ENCODE measurements around the gene NEDD4L.
A peak's percentile ranks its signal among the peaks of the same experiment; 100 is the strongest.
"Not testable (repeated sequence)": the region's sequence is repeated elsewhere in the genome, so short reads cannot be mapped to it uniquely, and the experiment has no call there.

Gene NEDD4L

DNA sequence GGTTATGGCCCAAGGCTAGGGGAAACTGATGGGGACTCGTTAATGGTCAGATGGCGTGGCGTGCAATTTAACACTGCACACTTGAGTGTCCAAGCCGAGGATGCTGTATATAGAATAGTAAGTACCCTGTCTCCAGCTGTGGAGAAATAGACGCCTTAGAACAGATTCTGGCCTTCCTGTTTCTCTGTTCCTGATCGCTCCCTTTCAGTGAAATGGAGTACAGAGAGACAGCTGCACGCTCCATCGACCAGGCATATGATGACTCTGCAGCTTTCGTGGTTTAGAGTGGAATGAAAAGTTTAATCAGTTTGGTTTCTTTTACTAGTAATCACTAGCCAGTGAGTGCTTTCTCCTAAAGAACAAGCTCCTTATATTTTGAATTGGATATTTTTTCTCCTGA is 213.4 kb downstream of the NEDD4L start:
- Histone ChIP-seq H3K9me3 (ENCODE audit: insufficient read depth, low read depth, low read length) (no peaks in the 10 kb centered on the region), H3K9ac (ENCODE audit: low read depth, low read length) (no peak overlapping the region), H3K27ac (ENCODE audit: low read depth, low read length) (no peak overlapping the region), H3K4me3 (ENCODE audit: low read length) (no peak overlapping the region), H3K27me3 (ENCODE audit: insufficient read depth, low read length) (no peaks in the 10 kb centered on the region), H3K4me1 (ENCODE audit: insufficient read depth, low read length) (peaks cover 43% of the 10 kb centered on the region), H3K36me3 (ENCODE audit: insufficient read depth, low read length) (no peaks in the 10 kb centered on the region)
- WGBS = 93% methylated on average over 9 of the region's 9 CpGs

DNA sequence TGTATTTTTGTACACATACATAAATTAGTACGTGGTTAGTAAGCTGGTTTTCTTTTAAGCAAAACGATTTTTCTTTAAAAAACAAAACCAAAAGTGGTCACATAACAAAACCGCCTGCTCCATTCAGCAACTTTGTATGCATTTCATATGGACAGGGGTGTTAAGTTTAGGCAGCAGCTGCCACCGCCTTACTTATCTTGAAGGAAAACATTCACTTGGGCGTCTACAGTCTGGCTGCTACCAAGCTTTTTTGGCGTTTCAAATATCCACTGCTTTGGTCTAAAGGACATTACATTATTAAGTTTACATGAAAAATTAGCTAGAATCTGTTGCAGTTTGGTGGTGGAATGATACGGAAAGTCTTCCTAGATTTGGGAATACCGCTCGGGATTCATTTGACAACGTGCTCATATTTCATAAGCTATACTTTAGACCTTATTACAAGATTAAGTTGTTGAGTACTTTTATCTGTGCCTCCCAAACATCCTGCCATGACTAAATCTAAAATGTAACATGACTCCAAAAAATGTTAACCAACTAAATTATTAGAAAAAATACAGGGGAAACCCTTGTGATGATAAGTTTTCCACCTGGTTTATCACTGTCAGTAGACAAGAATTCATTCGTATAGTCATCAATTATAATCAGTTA is 214.8 kb downstream of the NEDD4L start:
- WGBS = 98% methylated on average over 4 of the region's 11 CpGs
- no peak overlapping the region for H3K4me3 ChIP-seq (ENCODE audit: low read length)
- no peaks in the 10 kb centered on the region for H3K27me3 ChIP-seq (ENCODE audit: insufficient read depth, low read length)
- peaks cover 48% of the 10 kb centered on the region for H3K4me1 ChIP-seq (ENCODE audit: insufficient read depth, low read length)
- no peaks in the 10 kb centered on the region for H3K9me3 ChIP-seq (ENCODE audit: insufficient read depth, low read depth, low read length)
- no peak overlapping the region for H3K9ac ChIP-seq (ENCODE audit: low read depth, low read length)
- no peaks in the 10 kb centered on the region for H3K36me3 ChIP-seq (ENCODE audit: insufficient read depth, low read length)
- no peak overlapping the region for H3K27ac ChIP-seq (ENCODE audit: low read depth, low read length)

DNA sequence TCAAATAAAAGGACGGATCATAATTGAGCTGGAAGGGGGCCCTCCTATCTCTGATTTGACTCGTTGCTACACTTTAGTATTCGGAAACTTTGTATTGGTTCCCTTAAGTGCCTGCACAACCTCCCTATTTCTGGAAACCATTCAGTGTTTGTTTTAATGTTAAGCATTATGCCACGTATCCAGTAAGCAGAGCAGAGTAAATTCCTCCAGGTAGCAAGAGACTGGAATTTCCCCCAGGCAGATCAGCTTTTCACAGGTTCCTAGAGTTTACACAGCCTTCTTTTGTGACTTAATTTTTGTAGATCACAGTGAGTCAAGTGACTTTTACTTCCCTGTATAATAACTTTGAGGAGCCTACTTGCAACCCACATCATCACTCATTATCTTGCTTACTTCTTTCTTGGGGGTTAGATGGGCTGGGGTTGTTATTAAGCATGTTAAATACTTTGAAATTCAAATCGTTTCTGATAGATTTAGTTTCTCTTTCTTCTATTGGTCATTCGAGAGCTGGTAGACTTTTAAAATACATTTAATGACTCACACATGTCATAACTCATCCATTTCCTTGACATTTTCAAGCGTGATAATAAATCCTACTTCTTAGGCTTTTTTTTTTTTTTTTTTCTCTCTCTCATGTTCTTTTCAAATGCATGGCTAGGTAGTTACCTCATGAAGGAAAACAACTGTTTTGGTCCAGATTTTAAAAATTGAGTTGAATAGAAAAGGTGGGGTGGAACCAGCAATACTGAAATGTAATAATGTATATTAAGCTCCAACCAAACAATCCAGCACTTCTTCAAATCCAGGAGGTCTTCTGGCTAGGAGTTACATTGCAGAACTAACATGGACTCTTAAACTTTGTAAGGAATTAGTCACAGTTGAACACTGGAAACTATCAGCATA is 219.3 kb downstream of the NEDD4L start:
- Histone ChIP-seq H3K4me3 (ENCODE audit: low read length) (no peak overlapping the region), H3K36me3 (ENCODE audit: insufficient read depth, low read length) (no peaks in the 10 kb centered on the region), H3K27me3 (ENCODE audit: insufficient read depth, low read length) (no peaks in the 10 kb centered on the region), H3K4me1 (ENCODE audit: insufficient read depth, low read length) (peaks cover 35% of the 10 kb centered on the region), H3K9me3 (ENCODE audit: insufficient read depth, low read depth, low read length) (no peaks in the 10 kb centered on the region), H3K9ac (ENCODE audit: low read depth, low read length) (peak overlapping the region; percentile 16; the same call in 1 of the 2 replicates), H3K27ac (ENCODE audit: low read depth, low read length) (no peak overlapping the region)
- 71% methylated on average over 7 of the region's 7 CpGs for WGBS

DNA sequence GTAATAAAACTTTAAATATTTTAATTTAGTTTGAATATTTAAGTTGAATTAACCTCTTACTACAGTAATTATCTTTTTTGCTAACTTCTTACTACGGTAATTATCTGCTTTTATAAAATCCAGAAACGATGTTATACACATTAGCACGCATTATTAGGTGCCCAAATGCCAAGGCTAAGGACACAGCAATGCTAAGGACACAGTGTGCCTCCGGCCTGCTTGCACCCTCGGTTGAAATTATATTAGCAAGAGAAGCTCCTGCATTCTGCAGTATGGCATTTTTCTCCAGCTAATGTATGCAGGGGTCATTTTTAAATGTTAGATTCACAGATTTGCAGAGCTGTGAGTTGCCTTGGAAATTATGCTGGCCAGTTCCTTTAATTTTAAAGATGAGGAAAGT is 220.0 kb downstream of the NEDD4L start:
- WGBS = 93% methylated on average over 5 of the region's 5 CpGs
- no peaks in the 10 kb centered on the region for H3K27me3 ChIP-seq (ENCODE audit: insufficient read depth, low read length)
- H3K27ac ChIP-seq (ENCODE audit: low read depth, low read length) = no peak overlapping the region

DNA sequence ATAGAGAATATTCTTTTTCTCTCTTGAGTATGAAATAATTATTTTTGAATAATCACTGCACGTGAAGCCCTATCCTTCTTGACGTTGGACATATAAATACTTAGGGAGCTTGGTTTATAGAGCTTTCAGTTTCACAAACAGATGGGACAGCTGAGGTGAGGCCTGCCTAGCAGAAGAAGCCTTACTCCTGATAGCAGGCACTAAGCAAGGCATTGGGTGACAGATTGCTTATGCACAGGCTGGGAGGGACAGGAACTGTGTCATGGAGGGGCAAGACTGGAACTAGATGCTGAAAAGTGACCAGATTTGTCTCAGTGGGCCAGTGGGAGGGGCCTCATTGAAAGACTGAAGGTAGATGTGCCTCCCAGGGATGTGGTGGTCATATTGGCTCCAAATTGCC is 220.8 kb downstream of the NEDD4L start:
- H3K4me3 ChIP-seq (ENCODE audit: low read length) = no peak overlapping the region
- no peaks in the 10 kb centered on the region for H3K36me3 ChIP-seq (ENCODE audit: insufficient read depth, low read length)
- peaks cover 24% of the 10 kb centered on the region for H3K4me1 ChIP-seq (ENCODE audit: insufficient read depth, low read length)
- no peaks in the 10 kb centered on the region for H3K9me3 ChIP-seq (ENCODE audit: insufficient read depth, low read depth, low read length)
- H3K27me3 ChIP-seq (ENCODE audit: insufficient read depth, low read length) = no peaks in the 10 kb centered on the region
- WGBS = 100% methylated on average over 2 of the region's 2 CpGs
- H3K27ac ChIP-seq (ENCODE audit: low read depth, low read length) = no peak overlapping the region
- no peak overlapping the region for H3K9ac ChIP-seq (ENCODE audit: low read depth, low read length)

More for the DNA sequence above, 220.0 kb downstream of the NEDD4L start:
- Histone ChIP-seq H3K36me3 (ENCODE audit: insufficient read depth, low read length) (no peaks in the 10 kb centered on the region), H3K9ac (ENCODE audit: low read depth, low read length) (no peak overlapping the region), H3K4me1 (ENCODE audit: insufficient read depth, low read length) (peaks cover 32% of the 10 kb centered on the region), H3K4me3 (ENCODE audit: low read length) (no peak overlapping the region), H3K9me3 (ENCODE audit: insufficient read depth, low read depth, low read length) (no peaks in the 10 kb centered on the region)

DNA sequence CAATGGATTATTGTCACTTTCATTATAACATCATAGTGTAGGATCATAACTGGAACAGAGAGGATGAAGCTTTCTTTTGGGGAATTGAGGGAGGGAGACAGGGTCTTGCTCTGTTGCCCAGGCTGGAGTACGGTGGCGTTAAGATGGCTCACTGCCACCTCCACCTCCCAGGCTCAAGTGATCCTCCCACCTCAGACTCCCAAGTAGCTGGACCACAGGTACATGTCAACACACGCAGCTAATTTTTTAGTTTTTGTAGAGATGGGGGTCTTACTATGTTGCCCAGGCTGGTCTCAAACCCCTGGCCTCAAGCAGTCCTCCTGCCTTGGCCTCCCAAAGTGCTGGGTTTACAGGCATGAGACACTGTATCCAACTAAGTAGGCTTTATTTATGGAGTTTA is 221.5 kb downstream of the NEDD4L start:
- not testable (repeated sequence) for H3K27ac ChIP-seq (ENCODE audit: low read depth, low read length); H3K27me3 ChIP-seq (ENCODE audit: insufficient read depth, low read length); H3K36me3 ChIP-seq (ENCODE audit: insufficient read depth, low read length); H3K4me3 ChIP-seq (ENCODE audit: low read length); H3K9me3 ChIP-seq (ENCODE audit: insufficient read depth, low read depth, low read length); H3K9ac ChIP-seq (ENCODE audit: low read depth, low read length)
- H3K4me1 ChIP-seq (ENCODE audit: insufficient read depth, low read length) = peaks cover 20% of the 10 kb centered on the region
- WGBS = 97% methylated on average over 3 of the region's 3 CpGs

DNA sequence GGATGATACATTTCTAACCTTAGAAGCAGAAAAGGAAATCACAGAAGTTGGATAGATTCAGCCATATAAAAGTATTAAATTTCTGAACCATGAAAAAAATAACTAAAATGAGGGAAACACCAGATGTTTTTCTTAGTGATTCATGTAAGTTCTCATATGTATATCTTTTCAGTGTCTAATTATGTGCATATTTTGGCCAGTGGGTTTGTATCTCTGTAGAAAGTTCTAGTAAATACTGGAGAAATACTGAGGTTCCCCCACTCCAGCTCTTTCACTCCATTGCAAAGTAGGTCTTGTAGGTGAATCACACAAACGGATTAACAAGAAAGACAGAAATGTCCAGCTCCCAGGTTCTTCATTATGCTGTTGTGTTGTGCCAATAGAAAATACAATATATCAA is 222.3 kb downstream of the NEDD4L start:
- Histone ChIP-seq H3K27me3 (ENCODE audit: insufficient read depth, low read length) (no peaks in the 10 kb centered on the region), H3K9ac (ENCODE audit: low read depth, low read length) (no peak overlapping the region), H3K4me3 (ENCODE audit: low read length) (no peak overlapping the region), H3K9me3 (ENCODE audit: insufficient read depth, low read depth, low read length) (no peaks in the 10 kb centered on the region), H3K4me1 (ENCODE audit: insufficient read depth, low read length) (peaks cover 20% of the 10 kb centered on the region), H3K36me3 (ENCODE audit: insufficient read depth, low read length) (no peaks in the 10 kb centered on the region), H3K27ac (ENCODE audit: low read depth, low read length) (no peak overlapping the region)
- WGBS = 86% methylated on average over 1 of the region's 1 CpG

DNA sequence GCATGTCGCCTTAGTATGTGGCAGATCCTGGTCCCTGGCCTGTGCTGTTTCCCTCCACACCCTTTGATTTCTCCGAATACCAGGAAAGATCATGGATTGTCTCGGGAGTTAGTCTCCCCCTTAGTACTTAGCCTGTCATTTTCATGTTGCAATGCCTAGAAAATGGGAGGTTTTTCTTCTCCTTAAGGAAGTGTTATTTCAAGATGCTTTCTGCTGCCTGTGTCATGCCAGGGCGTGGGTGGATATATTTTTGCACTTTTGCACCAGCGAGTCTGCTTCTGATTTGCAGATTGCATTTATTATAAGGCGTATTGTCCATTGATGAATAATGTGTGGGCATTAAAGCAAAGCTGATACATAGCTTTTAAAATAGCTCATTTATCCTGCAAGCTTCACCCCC is 223.5 kb downstream of the NEDD4L start:
- peaks cover 22% of the 10 kb centered on the region for H3K4me1 ChIP-seq (ENCODE audit: insufficient read depth, low read length)
- H3K36me3 ChIP-seq (ENCODE audit: insufficient read depth, low read length) = no peaks in the 10 kb centered on the region
- H3K9me3 ChIP-seq (ENCODE audit: insufficient read depth, low read depth, low read length) = no peaks in the 10 kb centered on the region
- no peaks in the 10 kb centered on the region for H3K27me3 ChIP-seq (ENCODE audit: insufficient read depth, low read length)
- H3K27ac ChIP-seq (ENCODE audit: low read depth, low read length) = no peak overlapping the region
- no peak overlapping the region for H3K9ac ChIP-seq (ENCODE audit: low read depth, low read length)
- 97% methylated on average over 5 of the region's 6 CpGs for WGBS
- H3K4me3 ChIP-seq (ENCODE audit: low read length) = no peak overlapping the region

DNA sequence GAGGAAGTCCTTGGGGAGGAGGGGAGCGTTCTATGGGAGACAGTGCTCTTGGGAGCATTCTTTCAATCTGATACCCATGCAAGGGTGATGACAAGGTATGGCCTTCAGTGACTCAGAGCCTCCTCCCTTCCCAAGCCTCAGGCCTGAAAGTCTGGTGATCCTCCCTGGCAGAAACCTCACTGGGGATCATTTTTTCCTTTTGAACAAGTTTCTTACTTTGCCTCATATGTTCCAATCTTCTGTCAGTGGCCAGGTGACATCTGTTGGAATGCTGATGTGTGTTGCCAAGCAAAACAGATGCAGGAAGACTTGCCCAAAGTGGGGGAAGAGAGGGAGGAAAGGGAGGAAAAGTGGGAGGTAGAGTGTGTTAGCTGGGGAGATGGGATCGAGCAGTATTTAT is 224.8 kb downstream of the NEDD4L start:
- H3K4me1 ChIP-seq (ENCODE audit: insufficient read depth, low read length) = peaks cover 14% of the 10 kb centered on the region
- no peak overlapping the region for H3K4me3 ChIP-seq (ENCODE audit: low read length)
- no peaks in the 10 kb centered on the region for H3K27me3 ChIP-seq (ENCODE audit: insufficient read depth, low read length)
- no peak overlapping the region for H3K27ac ChIP-seq (ENCODE audit: low read depth, low read length)
- no peaks in the 10 kb centered on the region for H3K9me3 ChIP-seq (ENCODE audit: insufficient read depth, low read depth, low read length)
- H3K9ac ChIP-seq (ENCODE audit: low read depth, low read length) = no peak overlapping the region
- WGBS = 82% methylated on average over 2 of the region's 2 CpGs
- no peaks in the 10 kb centered on the region for H3K36me3 ChIP-seq (ENCODE audit: insufficient read depth, low read length)

DNA sequence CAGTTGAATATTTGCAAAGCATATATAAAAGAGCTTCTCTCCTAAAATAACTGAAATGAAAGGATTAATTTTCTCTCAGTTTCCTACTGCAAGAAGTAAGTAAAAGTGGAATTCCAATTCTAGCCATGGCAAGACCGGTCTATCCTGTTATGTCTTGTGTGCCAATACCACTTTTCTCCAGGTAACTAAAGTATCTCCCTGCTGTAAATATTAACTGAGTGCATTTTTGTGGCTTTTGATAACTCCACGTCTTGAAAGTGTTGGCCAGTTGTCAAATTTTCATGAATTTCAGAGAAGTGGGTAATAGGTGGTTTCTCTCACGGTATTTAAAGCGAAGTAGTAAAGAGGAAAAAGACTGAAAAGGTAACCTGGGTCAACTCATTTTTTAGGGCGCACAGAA is 225.9 kb downstream of the NEDD4L start:
- 97% methylated on average over 5 of the region's 5 CpGs for WGBS
- H3K27ac ChIP-seq (ENCODE audit: low read depth, low read length) = no peak overlapping the region
- H3K27me3 ChIP-seq (ENCODE audit: insufficient read depth, low read length) = no peaks in the 10 kb centered on the region
- peaks cover 11% of the 10 kb centered on the region for H3K4me1 ChIP-seq (ENCODE audit: insufficient read depth, low read length)
- H3K9me3 ChIP-seq (ENCODE audit: insufficient read depth, low read depth, low read length) = no peaks in the 10 kb centered on the region
- H3K9ac ChIP-seq (ENCODE audit: low read depth, low read length) = no peak overlapping the region
- H3K4me3 ChIP-seq (ENCODE audit: low read length) = no peak overlapping the region
- no peaks in the 10 kb centered on the region for H3K36me3 ChIP-seq (ENCODE audit: insufficient read depth, low read length)

DNA sequence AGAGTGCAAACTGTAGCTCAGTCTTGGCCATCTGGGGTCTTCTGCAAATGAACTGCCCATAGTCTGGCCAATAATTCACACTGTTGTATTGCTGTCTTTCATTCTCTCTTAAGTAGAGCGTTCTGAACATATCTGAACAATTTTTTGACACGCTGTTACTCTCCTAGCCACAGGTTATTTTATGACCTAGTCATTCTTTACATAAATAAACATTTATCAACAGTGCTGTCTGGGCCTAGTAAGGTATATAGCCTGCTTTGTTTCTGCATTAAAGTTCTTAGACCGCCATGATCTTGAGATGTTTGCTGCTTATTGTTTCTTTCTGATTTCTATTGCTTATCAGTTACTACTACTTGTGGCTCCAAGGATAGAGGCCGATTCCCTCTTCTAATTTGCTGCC is 226.4 kb downstream of the NEDD4L start:
- 91% methylated on average over 4 of the region's 4 CpGs for WGBS
- Histone ChIP-seq H3K4me1 (ENCODE audit: insufficient read depth, low read length) (peaks cover 11% of the 10 kb centered on the region), H3K4me3 (ENCODE audit: low read length) (no peak overlapping the region), H3K9ac (ENCODE audit: low read depth, low read length) (no peak overlapping the region), H3K36me3 (ENCODE audit: insufficient read depth, low read length) (no peaks in the 10 kb centered on the region), H3K9me3 (ENCODE audit: insufficient read depth, low read depth, low read length) (no peaks in the 10 kb centered on the region), H3K27ac (ENCODE audit: low read depth, low read length) (no peak overlapping the region), H3K27me3 (ENCODE audit: insufficient read depth, low read length) (no peaks in the 10 kb centered on the region)
